RWPE1 (cell line): ENCODE data around the gene POLN.

Source experiments
- CTCF ChIA-PET: fragments of 350-600 bp; sonication (Branson Sonifier 250); formaldehyde crosslinking; extraction: SDS; loops from one replicate; lab custom pipeline; 2021; lab: Yijun Ruan, JAX
- POLR2A ChIA-PET: fragments of 400-600 bp; formaldehyde crosslinking; extraction: SDS; loops from one replicate; lab custom pipeline; 2020; ENCODE audit warnings: antibody characterized with exemption; ENCODE audit not compliant: low non-redundant PET; lab: Yijun Ruan, JAX
- DNase-seq: peaks from one replicate; pipeline ENCODE4 v3.0.0; 2012; ENCODE audit warnings: low spot score
- H3K27ac ChIP-seq: fragments of 450-650 bp; 2 replicates; pipeline ENCODE4 v1.5.1; 2017
- CTCF ChIP-seq: fragments of 450-650 bp; conservative IDR thresholded peaks from 2 replicates; pipeline ENCODE4 v1.5.1; 2017; ENCODE audit warnings: low read depth, mild to moderate bottlenecking

Gene POLN

GRCh38 chr4:2025817-2026216, 216.1 kb downstream of the POLN start:
- ChIA-PET POLR2A (no interaction called here), CTCF (no interaction called here)
- TF ChIP-seq CTCF: no peak
- DNase-seq: no peak
- no peak overlapping the region for H3K27ac ChIP-seq

GRCh38 chr4:2024683-2025082, 217.2 kb downstream of the POLN start:
- TF ChIP-seq CTCF: no peak
- H3K27ac ChIP-seq: no peak overlapping the region
- no peak for DNase-seq
- ChIA-PET POLR2A (no interaction called here), CTCF (no interaction called here)
